ENCODE results near the gene NPAS3. TPM values are rescaled to one million over a fixed set of nuclear protein-coding genes. Genes with fewer than 3 reads are reported as not detected.

The NPAS3 gene
- total and polyA plus RNA-seq, 8 donors, result 0.09 to 0.79 (median 0.56) TPM

- intact Hi-C loops (cut with DNase I), result no loop called here
- H3K9me3 ChIP-seq, result no peaks in the 10 kb centered on the region
- H3K36me3 ChIP-seq, result no peaks in the 10 kb centered on the region
- no peak overlapping the region for H3K4me3 ChIP-seq
- H3K27ac ChIP-seq, result no peak overlapping the region
- DNase-seq (no peak), ATAC-seq (no peak)
- TF ChIP-seq, protein P1, sequence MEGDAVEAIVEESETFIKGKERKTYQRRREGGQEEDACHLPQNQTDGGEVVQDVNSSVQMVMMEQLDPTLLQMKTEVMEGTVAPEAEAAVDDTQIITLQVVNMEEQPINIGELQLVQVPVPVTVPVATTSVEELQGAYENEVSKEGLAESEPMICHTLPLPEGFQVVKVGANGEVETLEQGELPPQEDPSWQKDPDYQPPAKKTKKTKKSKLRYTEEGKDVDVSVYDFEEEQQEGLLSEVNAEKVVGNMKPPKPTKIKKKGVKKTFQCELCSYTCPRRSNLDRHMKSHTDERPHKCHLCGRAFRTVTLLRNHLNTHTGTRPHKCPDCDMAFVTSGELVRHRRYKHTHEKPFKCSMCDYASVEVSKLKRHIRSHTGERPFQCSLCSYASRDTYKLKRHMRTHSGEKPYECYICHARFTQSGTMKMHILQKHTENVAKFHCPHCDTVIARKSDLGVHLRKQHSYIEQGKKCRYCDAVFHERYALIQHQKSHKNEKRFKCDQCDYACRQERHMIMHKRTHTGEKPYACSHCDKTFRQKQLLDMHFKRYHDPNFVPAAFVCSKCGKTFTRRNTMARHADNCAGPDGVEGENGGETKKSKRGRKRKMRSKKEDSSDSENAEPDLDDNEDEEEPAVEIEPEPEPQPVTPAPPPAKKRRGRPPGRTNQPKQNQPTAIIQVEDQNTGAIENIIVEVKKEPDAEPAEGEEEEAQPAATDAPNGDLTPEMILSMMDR (IDR thresholded peaks at IDR 0.05), result no peak
- peaks cover 0 to 5% of the 10 kb centered on the region in 2 donors for H3K4me1 ChIP-seq
- no peaks in the 10 kb centered on the region for H3K27me3 ChIP-seq
Measured at GRCh38 chr14:33412450-33412849, 473.8 kb downstream of the NPAS3 start.

DNA sequence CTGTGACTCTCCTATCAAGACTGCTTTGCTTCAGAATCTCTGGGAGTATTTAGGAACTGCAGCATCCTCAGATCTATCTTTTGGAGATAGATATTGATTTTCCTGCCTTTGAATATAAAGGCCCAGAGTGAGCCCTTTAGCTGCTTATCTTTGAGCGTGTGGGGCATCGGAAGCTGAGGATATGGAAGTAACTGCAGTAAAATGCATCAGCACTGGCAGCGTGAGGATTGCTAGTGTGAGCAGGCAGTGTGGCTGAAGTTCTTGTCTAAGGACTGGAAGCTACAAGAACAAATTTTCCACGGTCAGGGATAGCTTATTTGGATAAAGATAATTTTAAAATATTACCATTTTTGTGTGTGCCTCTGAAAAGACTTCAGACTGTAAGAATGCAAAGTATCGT lies 474.7 kb downstream of the NPAS3 start:
- H3K27ac ChIP-seq, result no peak overlapping the region
- no peaks in the 10 kb centered on the region for H3K9me3 ChIP-seq
- no peaks in the 10 kb centered on the region for H3K27me3 ChIP-seq
- intact Hi-C loops (cut with DNase I), result no loop called here
- TF ChIP-seq, protein P1 (IDR thresholded peaks at IDR 0.05), result no peak
- H3K4me1 ChIP-seq, result peaks cover 0 to 5% of the 10 kb centered on the region in 2 donors
- no peak for DNase-seq
- no peaks in the 10 kb centered on the region for H3K36me3 ChIP-seq
- no peak for ATAC-seq
- H3K4me3 ChIP-seq, result no peak overlapping the region

- intact Hi-C loops (cut with DNase I), result no loop called here
- Histone ChIP-seq H3K36me3 (no peaks in the 10 kb centered on the region), H3K27ac (no peak overlapping the region), H3K4me1 (peaks cover 0 to 5% of the 10 kb centered on the region in 2 donors), H3K4me3 (no peak overlapping the region), H3K27me3 (no peaks in the 10 kb centered on the region), H3K9me3 (no peaks in the 10 kb centered on the region)
- DNase-seq (no peak), ATAC-seq (peak; percentile 80)
- TF ChIP-seq, protein P1 (IDR thresholded peaks at IDR 0.05), result no peak
Measured at GRCh38 chr14:33414041-33414440, 475.4 kb downstream of the NPAS3 start.

GRCh38 chr14:33420051-33420627 lies 481.5 kb downstream of the NPAS3 start:
- TF ChIP-seq, protein P1 (IDR thresholded peaks at IDR 0.05), result no peak
- no peaks in the 10 kb centered on the region for H3K36me3 ChIP-seq
- no peaks in the 10 kb centered on the region for H3K9me3 ChIP-seq
- H3K27me3 ChIP-seq, result no peaks in the 10 kb centered on the region
- H3K4me3 ChIP-seq, result no peak overlapping the region
- ATAC-seq, result no peak
- no peak overlapping the region for H3K27ac ChIP-seq
- intact Hi-C loops (cut with DNase I), result no loop called here
- no peaks in the 10 kb centered on the region for H3K4me1 ChIP-seq
- no peak for DNase-seq

- H3K9me3 ChIP-seq, result no peaks in the 10 kb centered on the region
- DNase-seq (no peak), ATAC-seq (no peak)
- H3K27me3 ChIP-seq, result no peaks in the 10 kb centered on the region
- intact Hi-C loops (cut with DNase I), result no loop called here
- H3K27ac ChIP-seq, result no peak overlapping the region
- H3K4me1 ChIP-seq, result no peaks in the 10 kb centered on the region
- TF ChIP-seq, protein P1 (IDR thresholded peaks at IDR 0.05), result no peak
- H3K4me3 ChIP-seq, result no peak overlapping the region
- H3K36me3 ChIP-seq, result no peaks in the 10 kb centered on the region
Measured at GRCh38 chr14:33430414-33431035, 491.8 kb downstream of the NPAS3 start.

Measured in left lung (tissue), 10 donors.